ENCODE measurements around the gene DNAI4. TPM values are rescaled to one million over a fixed set of nuclear protein-coding genes. Genes with fewer than 3 reads are reported as not detected.
"Not testable (repeated sequence)": the region's sequence is repeated elsewhere in the genome, so short reads cannot be mapped to it uniquely, and the experiment has no call there.

DNAI4 gene
- polyA plus RNA-seq, 1 of the 3 experiments (the other 2 are of a cell fraction), result 1.3 TPM

DNA sequence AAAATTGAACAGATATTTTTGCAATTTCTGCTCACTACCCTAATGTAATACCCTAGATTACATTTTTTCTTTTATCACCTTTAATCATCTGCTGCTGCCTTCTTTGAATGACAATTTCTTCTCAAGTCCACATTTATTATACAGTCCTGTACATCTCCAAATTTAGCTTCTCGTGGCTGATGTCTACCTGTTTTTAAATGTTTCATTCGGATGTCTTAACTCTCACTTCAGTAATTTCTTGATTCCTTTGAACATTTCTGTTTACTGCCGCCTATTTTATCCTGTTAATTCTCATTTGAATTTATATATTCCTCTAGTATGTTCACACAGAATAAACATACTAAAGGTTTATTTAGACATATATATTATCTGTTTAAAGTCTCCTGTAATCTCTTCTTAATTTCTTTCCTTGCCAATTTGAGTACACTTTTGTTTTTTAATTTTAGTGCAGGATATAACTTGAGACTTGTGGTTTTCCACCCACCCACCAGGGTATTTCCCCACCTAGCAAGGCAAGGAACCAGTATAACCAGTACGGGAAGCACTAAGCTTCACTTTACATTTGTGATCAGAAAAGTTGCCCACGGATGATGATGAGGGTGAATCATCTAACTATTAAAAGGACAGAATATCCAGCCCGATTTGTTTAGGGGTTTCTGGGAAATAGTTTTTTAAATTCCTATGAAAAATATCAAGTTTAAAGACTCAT lies 136.3 kb downstream of the DNAI4 start:
- H2AFZ ChIP-seq (ENCODE audit: low read depth), result no peak overlapping the region
- no peak overlapping the region for H3K27ac ChIP-seq (ENCODE audit: low read depth in 2 of 2, low read length in 1 of 2)
- 69% methylated on average over 6 of the region's 6 CpGs for WGBS (ENCODE audit: low lambda C conversion rate)
- H3F3A ChIP-seq (replicated peaks; ENCODE audit: insufficient read depth), result no peaks in the 10 kb centered on the region
- TF ChIP-seq FOXJ3 (CRISPR knock-in tag; IDR thresholded peaks at IDR 0.05), result no peak
- TF ChIP-seq, protein P1, sequence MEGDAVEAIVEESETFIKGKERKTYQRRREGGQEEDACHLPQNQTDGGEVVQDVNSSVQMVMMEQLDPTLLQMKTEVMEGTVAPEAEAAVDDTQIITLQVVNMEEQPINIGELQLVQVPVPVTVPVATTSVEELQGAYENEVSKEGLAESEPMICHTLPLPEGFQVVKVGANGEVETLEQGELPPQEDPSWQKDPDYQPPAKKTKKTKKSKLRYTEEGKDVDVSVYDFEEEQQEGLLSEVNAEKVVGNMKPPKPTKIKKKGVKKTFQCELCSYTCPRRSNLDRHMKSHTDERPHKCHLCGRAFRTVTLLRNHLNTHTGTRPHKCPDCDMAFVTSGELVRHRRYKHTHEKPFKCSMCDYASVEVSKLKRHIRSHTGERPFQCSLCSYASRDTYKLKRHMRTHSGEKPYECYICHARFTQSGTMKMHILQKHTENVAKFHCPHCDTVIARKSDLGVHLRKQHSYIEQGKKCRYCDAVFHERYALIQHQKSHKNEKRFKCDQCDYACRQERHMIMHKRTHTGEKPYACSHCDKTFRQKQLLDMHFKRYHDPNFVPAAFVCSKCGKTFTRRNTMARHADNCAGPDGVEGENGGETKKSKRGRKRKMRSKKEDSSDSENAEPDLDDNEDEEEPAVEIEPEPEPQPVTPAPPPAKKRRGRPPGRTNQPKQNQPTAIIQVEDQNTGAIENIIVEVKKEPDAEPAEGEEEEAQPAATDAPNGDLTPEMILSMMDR (IDR thresholded peaks at IDR 0.05), result no peak
- no peak for TF ChIP-seq NRF1 (IDR thresholded peaks at IDR 0.05; ENCODE audit: low read depth, low read length)
- TF ChIP-seq, protein P2, sequence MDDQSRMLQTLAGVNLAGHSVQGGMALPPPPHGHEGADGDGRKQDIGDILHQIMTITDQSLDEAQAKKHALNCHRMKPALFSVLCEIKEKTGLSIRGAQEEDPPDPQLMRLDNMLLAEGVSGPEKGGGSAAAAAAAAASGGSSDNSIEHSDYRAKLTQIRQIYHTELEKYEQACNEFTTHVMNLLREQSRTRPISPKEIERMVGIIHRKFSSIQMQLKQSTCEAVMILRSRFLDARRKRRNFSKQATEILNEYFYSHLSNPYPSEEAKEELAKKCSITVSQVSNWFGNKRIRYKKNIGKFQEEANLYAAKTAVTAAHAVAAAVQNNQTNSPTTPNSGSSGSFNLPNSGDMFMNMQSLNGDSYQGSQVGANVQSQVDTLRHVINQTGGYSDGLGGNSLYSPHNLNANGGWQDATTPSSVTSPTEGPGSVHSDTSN (IDR thresholded peaks at IDR 0.05), result no peak
- TF ChIP-seq ELF1 (IDR thresholded peaks at IDR 0.05), result no peak
- TF ChIP-seq YY1 (IDR thresholded peaks at IDR 0.05; ENCODE audit: low read depth), result no peak
- TF ChIP-seq CHD2 (IDR thresholded peaks at IDR 0.05; ENCODE audit: low read length, partially characterized antibody), result no peak
- TF ChIP-seq, protein P3, sequence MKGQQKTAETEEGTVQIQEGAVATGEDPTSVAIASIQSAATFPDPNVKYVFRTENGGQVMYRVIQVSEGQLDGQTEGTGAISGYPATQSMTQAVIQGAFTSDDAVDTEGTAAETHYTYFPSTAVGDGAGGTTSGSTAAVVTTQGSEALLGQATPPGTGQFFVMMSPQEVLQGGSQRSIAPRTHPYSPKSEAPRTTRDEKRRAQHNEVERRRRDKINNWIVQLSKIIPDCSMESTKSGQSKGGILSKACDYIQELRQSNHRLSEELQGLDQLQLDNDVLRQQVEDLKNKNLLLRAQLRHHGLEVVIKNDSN (IDR thresholded peaks at IDR 0.05; ENCODE audit: borderline replicate concordance, low read depth), result no peak
- no peak for TF ChIP-seq TCF12 (IDR thresholded peaks at IDR 0.05)
- TF ChIP-seq, protein P4, sequence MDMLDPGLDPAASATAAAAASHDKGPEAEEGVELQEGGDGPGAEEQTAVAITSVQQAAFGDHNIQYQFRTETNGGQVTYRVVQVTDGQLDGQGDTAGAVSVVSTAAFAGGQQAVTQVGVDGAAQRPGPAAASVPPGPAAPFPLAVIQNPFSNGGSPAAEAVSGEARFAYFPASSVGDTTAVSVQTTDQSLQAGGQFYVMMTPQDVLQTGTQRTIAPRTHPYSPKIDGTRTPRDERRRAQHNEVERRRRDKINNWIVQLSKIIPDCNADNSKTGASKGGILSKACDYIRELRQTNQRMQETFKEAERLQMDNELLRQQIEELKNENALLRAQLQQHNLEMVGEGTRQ (IDR thresholded peaks at IDR 0.05; ENCODE audit: borderline replicate concordance, low read depth, low read length), result no peak
- TF ChIP-seq NFIC (IDR thresholded peaks at IDR 0.05; ENCODE audit: borderline replicate concordance), result no peak
- no peak for TF ChIP-seq TEAD4 (IDR thresholded peaks at IDR 0.05; ENCODE audit: borderline replicate concordance, insufficient read depth)
- no peak overlapping the region for H3K9ac ChIP-seq
- ChIA-PET POLR2A (no interaction called here), CTCF (no interaction called here)
- DNase-seq, result no peak
- no peaks in the 10 kb centered on the region for H4K20me1 ChIP-seq (ENCODE audit: insufficient read depth)
- no peaks in the 10 kb centered on the region for H3K27me3 ChIP-seq (ENCODE audit: insufficient read depth)
- no peaks in the 10 kb centered on the region for H3K9me3 ChIP-seq
- H3K4me2 ChIP-seq, result no peak overlapping the region
- H3K4me1 ChIP-seq (ENCODE audit: control insufficient read depth in 1 of 2, insufficient read depth in 2 of 2, low read depth in 1 of 2, low read length in 1 of 2), result no peaks in the 10 kb centered on the region
- H3K79me2 ChIP-seq (ENCODE audit: insufficient read depth), result no peaks in the 10 kb centered on the region
- H3K9me2 ChIP-seq, result no peaks in the 10 kb centered on the region
- H3K36me3 ChIP-seq (replicated peaks in 1 of 2; ENCODE audit: control insufficient read depth in 1 of 2, insufficient read depth in 2 of 2, low read length in 1 of 2), result no peaks in the 10 kb centered on the region
- H3K4me3 ChIP-seq (ENCODE audit: low read depth in 2 of 2, low read length in 1 of 2), result no peak overlapping the region

DNA sequence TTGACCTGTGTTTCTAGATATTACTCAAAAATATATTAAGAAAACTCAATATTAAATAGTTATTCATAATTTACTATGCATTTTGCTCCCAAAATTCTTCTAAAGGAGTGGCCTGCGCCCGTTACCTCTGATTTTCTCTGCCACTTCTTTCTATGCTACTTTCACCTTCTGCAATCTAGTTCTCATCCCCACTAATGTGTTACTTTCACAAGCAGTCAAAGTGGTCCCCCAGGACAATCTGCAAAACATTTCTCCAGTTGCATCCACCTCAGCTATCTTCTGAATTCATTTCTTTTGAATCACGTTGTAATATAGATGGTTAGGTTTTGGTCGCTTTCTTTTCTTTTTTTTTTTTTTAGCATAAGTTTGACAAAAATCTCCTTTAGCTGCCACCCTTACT lies 137.0 kb downstream of the DNAI4 start:
- no peaks in the 10 kb centered on the region for H3K4me1 ChIP-seq (ENCODE audit: control insufficient read depth in 1 of 2, insufficient read depth in 2 of 2, low read depth in 1 of 2, low read length in 1 of 2)
- no peaks in the 10 kb centered on the region for H3K36me3 ChIP-seq (replicated peaks in 1 of 2; ENCODE audit: control insufficient read depth in 1 of 2, insufficient read depth in 2 of 2, low read length in 1 of 2)
- H3K79me2 ChIP-seq (ENCODE audit: insufficient read depth), result no peaks in the 10 kb centered on the region
- H3K9me3 ChIP-seq, result no peaks in the 10 kb centered on the region
- 93% methylated on average over 4 of the region's 4 CpGs for WGBS (ENCODE audit: low lambda C conversion rate)
- no peaks in the 10 kb centered on the region for H3K9me2 ChIP-seq
- H3K9ac ChIP-seq, result no peak overlapping the region
- no peak for TF ChIP-seq EZH2phosphoT487 (IDR thresholded peaks at IDR 0.05; ENCODE audit: borderline replicate concordance, low read depth)
- POLR2A ChIA-PET, result no interaction called here
- no peak overlapping the region for H3K4me2 ChIP-seq
- CTCF ChIA-PET, result no interaction called here
- H3K27ac ChIP-seq (ENCODE audit: low read depth in 2 of 2, low read length in 1 of 2), result no peak overlapping the region
- no peaks in the 10 kb centered on the region for H4K20me1 ChIP-seq (ENCODE audit: insufficient read depth)
- no peaks in the 10 kb centered on the region for H3K27me3 ChIP-seq (ENCODE audit: insufficient read depth)
- H3F3A ChIP-seq (replicated peaks; ENCODE audit: insufficient read depth), result no peaks in the 10 kb centered on the region
- H3K4me3 ChIP-seq (ENCODE audit: low read depth in 2 of 2, low read length in 1 of 2), result no peak overlapping the region
- H2AFZ ChIP-seq (ENCODE audit: low read depth), result no peak overlapping the region
- DNase-seq, result no peak

DNA sequence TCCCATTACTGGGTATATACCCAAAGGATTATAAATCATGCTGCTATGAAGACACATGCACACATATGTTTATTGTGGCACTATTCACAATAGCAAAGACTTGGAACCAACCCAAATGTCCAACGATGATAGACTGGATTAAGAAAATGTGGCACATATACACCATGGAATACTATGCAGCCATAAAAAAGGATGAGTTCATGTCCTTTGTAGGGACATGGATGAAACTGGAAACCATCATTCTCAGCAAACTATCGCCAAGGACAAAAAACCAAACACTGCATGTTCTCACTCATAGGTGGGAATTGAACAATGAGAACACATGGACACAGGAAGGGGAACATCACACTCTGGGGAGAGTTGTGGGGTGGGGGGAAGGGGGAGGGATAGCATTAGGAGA lies 138.9 kb downstream of the DNAI4 start:
- H3K9me2 ChIP-seq; CTCF ChIA-PET; H3F3A ChIP-seq (replicated peaks; ENCODE audit: insufficient read depth); H3K4me2 ChIP-seq; H3K36me3 ChIP-seq (replicated peaks in 1 of 2; ENCODE audit: control insufficient read depth in 1 of 2, insufficient read depth in 2 of 2, low read length in 1 of 2); H2AFZ ChIP-seq (ENCODE audit: low read depth); H3K4me1 ChIP-seq (ENCODE audit: control insufficient read depth in 1 of 2, insufficient read depth in 2 of 2, low read depth in 1 of 2, low read length in 1 of 2); H3K4me3 ChIP-seq (ENCODE audit: low read depth in 2 of 2, low read length in 1 of 2); H3K9me3 ChIP-seq; H4K20me1 ChIP-seq (ENCODE audit: insufficient read depth); H3K27me3 ChIP-seq (ENCODE audit: insufficient read depth); H3K79me2 ChIP-seq (ENCODE audit: insufficient read depth); POLR2A ChIA-PET; DNase-seq; H3K27ac ChIP-seq (ENCODE audit: low read depth in 2 of 2, low read length in 1 of 2); H3K9ac ChIP-seq: not testable (repeated sequence)
- 20% methylated on average over 2 of the region's 2 CpGs for WGBS (ENCODE audit: low lambda C conversion rate)
